Measurements from ENCODE around the gene SLC39A10. TPM values are rescaled to one million over a fixed set of nuclear protein-coding genes. Genes with fewer than 3 reads are reported as not detected.

The SLC39A10 gene
- total RNA-seq, 2 experiments from 2014 or later, result 25.6 to 25.8 TPM

DNA sequence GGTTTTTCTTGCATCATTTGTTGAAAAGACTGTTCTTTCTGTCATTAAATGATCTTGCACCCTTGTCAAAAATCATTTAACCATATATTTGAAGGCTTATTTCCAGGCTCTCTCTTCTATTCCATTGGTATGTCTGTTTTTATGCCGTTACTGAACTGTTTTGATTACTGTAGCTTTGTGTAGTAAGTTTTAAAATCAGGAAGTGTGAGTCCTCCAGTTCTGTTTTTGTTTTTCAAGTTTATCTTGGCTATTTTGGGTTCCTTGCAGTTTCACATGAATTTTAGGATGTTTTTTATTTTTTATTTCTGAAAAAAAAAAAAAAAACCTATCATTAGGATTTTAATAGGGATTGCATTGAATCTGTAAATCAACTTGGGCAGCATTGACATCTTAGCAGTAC lies 39.0 kb downstream of the SLC39A10 start:
- DNase-seq (no peak), ATAC-seq (no peak)
- no peak for TF ChIP-seq CTCF (IDR thresholded peaks at IDR 0.05)
- peaks cover 42% of the 10 kb centered on the region for H3K9me3 Mint-ChIP-seq
- no peak overlapping the region for H3K4me3 Mint-ChIP-seq
- H3K27ac Mint-ChIP-seq, result no peak overlapping the region
- H3K4me1 Mint-ChIP-seq (ENCODE audit: low read depth), result peaks cover 39% of the 10 kb centered on the region
- intact Hi-C loops (cut with micrococcal nuclease), result no loop called here
- H3K27me3 Mint-ChIP-seq, result no peaks in the 10 kb centered on the region
- POLR2A ChIA-PET, result no interaction called here
- peaks cover 72% of the 10 kb centered on the region for H3K36me3 Mint-ChIP-seq (ENCODE audit: low read depth)
- CTCF ChIA-PET, result no interaction called here

- no peak for TF ChIP-seq CTCF (IDR thresholded peaks at IDR 0.05)
- Mint-ChIP-seq H3K4me3 (no peak overlapping the region), H3K27ac (no peak overlapping the region), H3K9me3 (peaks cover 37% of the 10 kb centered on the region), H3K4me1 (ENCODE audit: low read depth) (peaks cover 28% of the 10 kb centered on the region), H3K27me3 (no peaks in the 10 kb centered on the region), H3K36me3 (ENCODE audit: low read depth) (peaks cover 62% of the 10 kb centered on the region)
- DNase-seq, result no peak
- ATAC-seq, result no peak
- POLR2A ChIA-PET, result no interaction called here
- CTCF ChIA-PET, result no interaction called here
- intact Hi-C loops (cut with micrococcal nuclease), result no loop called here
These were observed 40.7 kb downstream of the SLC39A10 start for GRCh38 chr2:195697681-195698220.

DNA sequence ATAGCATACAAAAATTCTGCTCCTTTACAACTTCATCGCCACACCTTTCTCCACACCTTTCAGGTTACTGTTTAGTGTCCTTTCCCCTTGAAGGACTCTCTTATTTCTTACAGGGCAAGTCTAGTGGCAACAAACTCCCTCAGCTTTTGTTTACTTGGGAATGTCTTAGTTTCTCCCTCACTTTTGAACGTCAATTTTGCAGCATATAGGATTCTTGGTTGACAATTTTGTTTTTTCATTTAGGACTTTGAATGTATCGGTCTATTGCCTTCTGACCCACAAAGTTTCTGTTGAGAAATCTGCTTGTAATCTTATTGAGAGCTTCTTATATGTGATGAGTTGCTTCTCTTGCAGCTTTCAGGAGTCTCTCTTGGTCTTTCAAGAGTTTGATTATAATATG lies 43.5 kb downstream of the SLC39A10 start:
- Mint-ChIP-seq H3K9me3 (peaks cover 26% of the 10 kb centered on the region), H3K27ac (no peak overlapping the region), H3K27me3 (no peaks in the 10 kb centered on the region), H3K36me3 (ENCODE audit: low read depth) (peaks cover 40% of the 10 kb centered on the region), H3K4me3 (no peak overlapping the region), H3K4me1 (ENCODE audit: low read depth) (peaks cover 13% of the 10 kb centered on the region)
- no peak for TF ChIP-seq CTCF (IDR thresholded peaks at IDR 0.05)
- ATAC-seq, result no peak
- ChIA-PET POLR2A (no interaction called here), CTCF (no interaction called here)
- DNase-seq, result no peak
- intact Hi-C loops (cut with micrococcal nuclease), result no loop called here

- peaks cover 22% of the 10 kb centered on the region for H3K36me3 Mint-ChIP-seq (ENCODE audit: low read depth)
- H3K27me3 Mint-ChIP-seq, result no peaks in the 10 kb centered on the region
- ChIA-PET CTCF (interaction anchor here (0.8 to 1.6 kb wide), 2 partner anchors 27 to 34 kb away, joined by 3 read pairs; no protein-coding TSS in a partner anchor), POLR2A (no interaction called here)
- peaks cover 3% of the 10 kb centered on the region for H3K4me1 Mint-ChIP-seq (ENCODE audit: low read depth)
- no peak for DNase-seq
- peaks cover under 1% of the 10 kb centered on the region for H3K9me3 Mint-ChIP-seq
- no peak for ATAC-seq
- no peak for TF ChIP-seq CTCF (IDR thresholded peaks at IDR 0.05)
- H3K27ac Mint-ChIP-seq, result no peak overlapping the region
- intact Hi-C loops (cut with micrococcal nuclease), result no loop called here
- no peak overlapping the region for H3K4me3 Mint-ChIP-seq
These were observed 49.3 kb downstream of the SLC39A10 start for GRCh38 chr2:195706161-195706900.
